CD14-positive monocyte (primary cell): Measurements from ENCODE around the gene WWC2. TPM values are rescaled to one million over a fixed set of nuclear protein-coding genes. Genes with fewer than 3 reads are reported as not detected.

ENCODE experiments used
- DNase-seq, 3 donors: peaks; one replicate each; pipeline ENCODE4 v3.0.0-alpha.2; 2011 to 2022
- H2AFZ ChIP-seq: 2 replicates; pipeline ENCODE4 v1.6.0; 2012; ENCODE audit warnings: mild to moderate bottlenecking, low read depth, low read length, inconsistent platforms; ENCODE audit not compliant: insufficient read depth, poor library complexity, severe bottlenecking
- H3K27ac ChIP-seq, 2 donors: 1 replicate in 1 of 2; 2 replicates in 1 of 2; pipeline ENCODE4 v1.5.1; 2012 to 2013; ENCODE audit warnings: low read length in 2 of 2, control low read depth in 1 of 2, inconsistent platforms in 1 of 2, low read depth in 1 of 2, mild to moderate bottlenecking in 1 of 2
- H3K27me3 ChIP-seq, 2 donors: one replicate each; pipeline versions ENCODE4 v1.6.0 to v1.6.1; 2011 to 2013; ENCODE audit warnings: low read length in 2 of 2; ENCODE audit not compliant: control insufficient read depth in 2 of 2, insufficient read depth in 2 of 2
- H3K36me3 ChIP-seq, 2 donors: replicated peaks in 1 of 2; 1 replicate in 1 of 2; 2 replicates in 1 of 2; pipeline versions ENCODE4 v1.5.1 to v1.6.1; 2012 to 2013; ENCODE audit warnings: low read length in 2 of 2, control low read depth in 1 of 2, inconsistent platforms in 1 of 2, mild to moderate bottlenecking in 1 of 2; ENCODE audit not compliant: insufficient read depth in 2 of 2, control insufficient read depth in 1 of 2
- H3K4me1 ChIP-seq, 2 donors: 1 replicate in 1 of 2; 2 replicates in 1 of 2; pipeline versions ENCODE4 v1.5.1 to v1.6.1; 2012 to 2013; ENCODE audit warnings: low read length in 2 of 2, control low read depth in 1 of 2, inconsistent platforms in 1 of 2, mild to moderate bottlenecking in 1 of 2, moderate library complexity in 1 of 2; ENCODE audit not compliant: insufficient read depth in 2 of 2, control insufficient read depth in 1 of 2
- H3K4me2 ChIP-seq: replicated peaks from 2 replicates; pipeline ENCODE3; 2012; ENCODE audit warnings: low read length, moderate library complexity, mild to moderate bottlenecking; ENCODE audit not compliant: poor library complexity, severe bottlenecking; ENCODE audit errors: extremely low read depth
- H3K4me3 ChIP-seq, 3 experiments: fragments of 200-600 bp in 1 of 3; sonication (generic) in 1 of 3; replicated peaks in 1 of 3; 1 replicate in 2 of 3; 2 replicates in 1 of 3; pipeline ENCODE4 v1.5.1; 2011 to 2013; ENCODE audit warnings: low read length in 3 of 3, mild to moderate bottlenecking in 3 of 3, control low read depth in 2 of 3, low read depth in 2 of 3, inconsistent platforms in 1 of 3, moderate library complexity in 1 of 3
- H3K79me2 ChIP-seq: 2 replicates; pipeline ENCODE4 v1.6.0; 2012; ENCODE audit warnings: mild to moderate bottlenecking, control low read depth, inconsistent platforms, low read length, moderate library complexity; ENCODE audit not compliant: insufficient read depth
- H3K9ac ChIP-seq: 2 replicates; pipeline ENCODE4 v1.6.0; 2017; ENCODE audit warnings: low read length, mild to moderate bottlenecking; ENCODE audit not compliant: insufficient read depth, poor library complexity, severe bottlenecking
- H3K9me3 ChIP-seq, 2 donors: replicated peaks in 1 of 2; 1 replicate in 1 of 2; 2 replicates in 1 of 2; pipeline versions ENCODE4 v1.5.1 to v1.6.1; 2012 to 2013; ENCODE audit warnings: low read length in 2 of 2, control low read depth in 1 of 2; ENCODE audit not compliant: control insufficient read depth in 1 of 2, insufficient read depth in 1 of 2
- H4K20me1 ChIP-seq: 2 replicates; pipeline ENCODE4 v1.6.0; 2012; ENCODE audit warnings: mild to moderate bottlenecking, low read length, control low read depth, moderate library complexity; ENCODE audit not compliant: insufficient read depth
- H3K27ac Mint-ChIP-seq, 7 donors: one replicate each; pipeline ENCODE4 v1.8.0; 2020; ENCODE audit warnings: mild to moderate bottlenecking in 7 of 7, mixed read lengths in 7 of 7, moderate library complexity in 6 of 7, inconsistent platforms in 2 of 7
- H3K27me3 Mint-ChIP-seq, 3 donors: one replicate each; pipeline ENCODE4 v1.8.0; 2021 to 2022; ENCODE audit warnings: low read depth in 3 of 3, mild to moderate bottlenecking in 3 of 3, mixed read lengths in 3 of 3, moderate library complexity in 3 of 3, inconsistent platforms in 1 of 3
- H3K36me3 Mint-ChIP-seq, 2 donors: one replicate each; pipeline ENCODE4 v1.8.0; 2020; ENCODE audit warnings: mixed read lengths in 2 of 2, inconsistent platforms in 1 of 2, mild to moderate bottlenecking in 1 of 2
- H3K4me1 Mint-ChIP-seq: one replicate; pipeline ENCODE4 v1.8.0; 2020; ENCODE audit warnings: mild to moderate bottlenecking, mixed read lengths
- H3K4me3 Mint-ChIP-seq, 2 donors: one replicate each; pipeline ENCODE4 v1.8.0; 2020; ENCODE audit warnings: mild to moderate bottlenecking in 2 of 2, mixed read lengths in 2 of 2, moderate library complexity in 1 of 2
- H3K9me3 Mint-ChIP-seq, 7 donors: one replicate each; pipeline ENCODE4 v1.8.0; 2020 to 2022; ENCODE audit warnings: mixed read lengths in 7 of 7, mild to moderate bottlenecking in 6 of 7, moderate library complexity in 6 of 7, inconsistent platforms in 2 of 7
- CTCF ChIP-seq: fragments of 200-600 bp; IDR thresholded peaks from one replicate; pipeline ENCODE4 v1.8.0; 2022; ENCODE audit warnings: antibody characterized with exemption, mild to moderate bottlenecking
- WGBS: methylation state at CpG from one replicate; pipeline ENCODE4 v1.1.5; 2013; ENCODE audit warnings: missing lambda C conversion rate; ENCODE audit not compliant: insufficient coverage; 5-methylcytosine and 5-hydroxymethylcytosine counted together
- intact Hi-C, 2 donors: fragments of 100-400 bp; cut with micrococcal nuclease; formaldehyde crosslinking; loops; one replicate each; pipeline versions ENCODE4 v1.15.0 to v1.15.1; 2023
- polyA plus RNA-seq, 3 donors: library from polyadenylated mRNA; depleted of rRNA in 1 of 3; unstranded in 2 of 3; stranded (reverse) in 1 of 3; fragments of 300-500 nt in 2 of 3; fragments of >200 nt in 1 of 3; fragmentation: Illumina TruSeq in 2 of 3; gene quantifications; 1 replicate in 2 of 3; 2 replicates in 1 of 3; pipeline ENCODE4 v1.2.3, GENCODE V29; 2012 to 2021

The WWC2 gene
- polyA plus RNA-seq, 3 donors = 1.9 to 3.8 (median 2.9) TPM

GRCh38 chr4:183100827-183101226, 1.8 kb downstream of the WWC2 start:
- peaks cover 16 to 31% of the 10 kb centered on the region in 2 donors for H3K4me1 ChIP-seq
- H3K9ac ChIP-seq = no peak overlapping the region
- peaks cover 18% of the 10 kb centered on the region for H3K4me1 Mint-ChIP-seq
- H3K27ac Mint-ChIP-seq = no peak overlapping the region
- DNase-seq = no peak
- no peak overlapping the region for H2AFZ ChIP-seq
- 92% methylated on average over 2 of the region's 6 CpGs for WGBS
- H4K20me1 ChIP-seq = peaks cover 7% of the 10 kb centered on the region
- no peak for TF ChIP-seq CTCF
- no peak overlapping the region for H3K4me2 ChIP-seq
- no peak overlapping the region for H3K27ac ChIP-seq
- intact Hi-C loops = no loop called here
- peaks cover 4 to 12% of the 10 kb centered on the region in 2 donors for H3K36me3 Mint-ChIP-seq
- peaks cover 30 to 55% of the 10 kb centered on the region in 2 donors for H3K27me3 ChIP-seq
- H3K79me2 ChIP-seq = no peaks in the 10 kb centered on the region
- H3K27me3 Mint-ChIP-seq = peaks cover 35 to 55% (median 44%) of the 10 kb centered on the region in 3 donors
- no peaks in the 10 kb centered on the region for H3K36me3 ChIP-seq
- peak overlapping the region; percentile 56 to 72 for H3K4me3 Mint-ChIP-seq
- peaks cover 0 to 12% (median 7%) of the 10 kb centered on the region in 7 donors for H3K9me3 Mint-ChIP-seq
- no peak overlapping the region for H3K4me3 ChIP-seq
- peaks cover 0 to 7% of the 10 kb centered on the region in 2 donors for H3K9me3 ChIP-seq

- Histone ChIP-seq H3K4me1 (peaks cover 16 to 30% of the 10 kb centered on the region in 2 donors), H3K4me3 (no peak overlapping the region), H3K27me3 (peaks cover 20 to 43% of the 10 kb centered on the region in 2 donors), H3K4me2 (no peak overlapping the region), H2AFZ (no peak overlapping the region), H3K9ac (no peak overlapping the region), H3K36me3 (no peaks in the 10 kb centered on the region), H3K27ac (no peak overlapping the region), H3K9me3 (peaks cover 0 to 2% of the 10 kb centered on the region in 2 donors), H4K20me1 (peaks cover 7% of the 10 kb centered on the region), H3K79me2 (no peaks in the 10 kb centered on the region)
- DNase-seq = no peak
- Mint-ChIP-seq H3K4me3 (peak overlapping the region in 1 of 2 donors; percentile 64), H3K27me3 (peaks cover 25 to 45% (median 33%) of the 10 kb centered on the region in 3 donors), H3K4me1 (peaks cover 16% of the 10 kb centered on the region), H3K9me3 (peaks cover 0 to 8% (median 6%) of the 10 kb centered on the region in 7 donors), H3K36me3 (peaks cover 4 to 9% of the 10 kb centered on the region in 2 donors), H3K27ac (no peak overlapping the region)
- TF ChIP-seq CTCF = no peak
- intact Hi-C loops = no loop called here
- WGBS = no CpG with 5 or more reads among the region's 4 CpGs
These were observed 3.0 kb downstream of the WWC2 start for GRCh38 chr4:183101956-183102480.
